Chondrocyte (in vitro differentiated cells): ENCODE measurements around the gene IGFN1. TPM values are rescaled to one million over a fixed set of nuclear protein-coding genes. Genes with fewer than 3 reads are reported as not detected.

Experiments
- DNase-seq: peaks from one replicate; pipeline ENCODE4 v3.0.0; 2021; ENCODE audit warnings: mixed read lengths, low spot score
- H3K27ac Mint-ChIP-seq: one replicate; pipeline ENCODE4 v1.8.0; 2021; ENCODE audit warnings: mild to moderate bottlenecking, moderate library complexity, mixed read lengths; ENCODE audit not compliant: unreplicated experiment
- H3K27me3 Mint-ChIP-seq: 2 replicates; pipeline ENCODE4 v1.8.0; 2021; ENCODE audit warnings: low read depth, mixed read lengths
- H3K36me3 Mint-ChIP-seq: 2 replicates; pipeline ENCODE4 v1.8.0; 2021; ENCODE audit warnings: low read depth, mixed read lengths
- H3K4me1 Mint-ChIP-seq: 2 replicates; pipeline ENCODE4 v1.8.0; 2021; ENCODE audit warnings: low read depth, mild to moderate bottlenecking, mixed read lengths
- H3K4me3 Mint-ChIP-seq: one replicate; pipeline ENCODE4 v1.8.0; 2021; ENCODE audit warnings: mild to moderate bottlenecking, moderate library complexity, mixed read lengths; ENCODE audit not compliant: unreplicated experiment
- H3K9me3 Mint-ChIP-seq: 2 replicates; pipeline ENCODE4 v1.8.0; 2021; ENCODE audit warnings: low read depth, mixed read lengths
- CTCF ChIP-seq: fragments of 200-600 bp; sonication (generic); IDR thresholded peaks from 2 replicates; pipeline ENCODE4 v1.5.0; 2021; ENCODE audit warnings: antibody characterized with exemption, mild to moderate bottlenecking, moderate library complexity
- total RNA-seq: library from RNA; stranded (reverse); gene quantifications from 3 replicates; pipeline ENCODE4 v1.2.1, GENCODE V29; 2021

IGFN1 gene
- total RNA-seq, 1 donor from 2014 or later, result 1.9 TPM

GRCh38 chr1:201274616-201275252 lies 84.1 kb downstream of the IGFN1 start:
- no peak for DNase-seq
- no peaks in the 10 kb centered on the region for H3K9me3 Mint-ChIP-seq
- H3K27ac Mint-ChIP-seq, result peak overlapping the region; percentile 95
- no peak overlapping the region for H3K4me3 Mint-ChIP-seq
- peaks cover 58% of the 10 kb centered on the region for H3K4me1 Mint-ChIP-seq
- no peak for TF ChIP-seq CTCF
- H3K36me3 Mint-ChIP-seq, result no peaks in the 10 kb centered on the region
- H3K27me3 Mint-ChIP-seq, result no peaks in the 10 kb centered on the region

- no peak overlapping the region for H3K4me3 Mint-ChIP-seq
- no peaks in the 10 kb centered on the region for H3K27me3 Mint-ChIP-seq
- H3K27ac Mint-ChIP-seq, result peak overlapping the region; percentile 95
- H3K9me3 Mint-ChIP-seq, result no peaks in the 10 kb centered on the region
- H3K36me3 Mint-ChIP-seq, result no peaks in the 10 kb centered on the region
- TF ChIP-seq CTCF, result no peak
- DNase-seq, result peak; percentile 99
- H3K4me1 Mint-ChIP-seq, result peaks cover 58% of the 10 kb centered on the region
Measured at GRCh38 chr1:201275253-201275666, 84.6 kb downstream of the IGFN1 start.

GRCh38 chr1:201276891-201277290 lies 86.3 kb downstream of the IGFN1 start:
- no peak for DNase-seq
- H3K4me3 Mint-ChIP-seq, result no peak overlapping the region
- H3K9me3 Mint-ChIP-seq, result no peaks in the 10 kb centered on the region
- peak overlapping the region; percentile 54 for H3K27ac Mint-ChIP-seq
- no peak for TF ChIP-seq CTCF
- H3K36me3 Mint-ChIP-seq, result no peaks in the 10 kb centered on the region
- H3K4me1 Mint-ChIP-seq, result peaks cover 58% of the 10 kb centered on the region
- no peaks in the 10 kb centered on the region for H3K27me3 Mint-ChIP-seq

GRCh38 chr1:201277441-201277840 lies 86.8 kb downstream of the IGFN1 start:
- Mint-ChIP-seq H3K4me1 (peaks cover 54% of the 10 kb centered on the region), H3K36me3 (no peaks in the 10 kb centered on the region), H3K9me3 (no peaks in the 10 kb centered on the region), H3K27ac (no peak overlapping the region), H3K27me3 (no peaks in the 10 kb centered on the region), H3K4me3 (no peak overlapping the region)
- no peak for TF ChIP-seq CTCF
- DNase-seq, result no peak

Other genes with a start within 250 kb of the IGFN1 start
- 1.1 to 2.6 TPM (median 2.6 TPM) in 3 replicates for gene KIF21B, start 167.1 kb upstream of the IGFN1 start, total RNA-seq
- 0.07 to 0.46 TPM (median 0.40 TPM) in 3 replicates for gene CACNA1S, start 78.4 kb upstream of the IGFN1 start, total RNA-seq
- gene ASCL5, start 63.6 kb upstream of the IGFN1 start, total RNA-seq, result 0.19 TPM in 1 of 3 replicates, not detected in the others
- gene TMEM9, start 36.4 kb upstream of the IGFN1 start, total RNA-seq, result 56.9 to 57.3 TPM (median 57.2 TPM) in 3 replicates
- gene PKP1, start 92.7 kb downstream of the IGFN1 start, total RNA-seq, result 0.07 to 4.1 TPM (median 4.0 TPM) in 3 replicates
- 20.3 to 21.6 TPM (median 21.2 TPM) in 3 replicates for gene TNNT2, start 186.9 kb downstream of the IGFN1 start, total RNA-seq
- 0.17 to 0.34 TPM in 2 of 3 replicates, not detected in the other for gene LAD1, start 208.5 kb downstream of the IGFN1 start, total RNA-seq
- gene TNNI1, start 230.9 kb downstream of the IGFN1 start, total RNA-seq, result 8.0 to 10.0 TPM (median 8.8 TPM) in 3 replicates